GM21447 (cell line): ENCODE measurements around the gene MYO1B.

ENCODE experiments used
- ATAC-seq: cut with Tn5 transposase; IDR thresholded peaks from one replicate; pipeline ENCODE4 v1.9.1; 2021; ENCODE audit not compliant: unreplicated experiment

Gene MYO1B

GRCh38 chr2:191394043-191394442 is 148.8 kb downstream of the MYO1B start:
- ATAC-seq, result no peak

- no peak for ATAC-seq
Observed at GRCh38 chr2:191396794-191397193, 151.6 kb downstream of the MYO1B start.

GRCh38 chr2:191399601-191400000 is 154.4 kb downstream of the MYO1B start:
- no peak for ATAC-seq

GRCh38 chr2:191401287-191401686 is 156.1 kb downstream of the MYO1B start:
- no peak for ATAC-seq

- ATAC-seq, result no peak
Observed at GRCh38 chr2:191402966-191403565, 157.9 kb downstream of the MYO1B start.

- ATAC-seq, result no peak
Observed at GRCh38 chr2:191404568-191404991, 159.4 kb downstream of the MYO1B start.

- ATAC-seq, result no peak
Observed at GRCh38 chr2:191405546-191405945, 160.3 kb downstream of the MYO1B start.

- no peak for ATAC-seq
Observed at GRCh38 chr2:191410646-191411436, 165.6 kb downstream of the MYO1B start.

- no peak for ATAC-seq
Observed at GRCh38 chr2:191411472-191411871, 166.3 kb downstream of the MYO1B start.

- no peak for ATAC-seq
Observed at GRCh38 chr2:191412353-191412752, 167.1 kb downstream of the MYO1B start.

GRCh38 chr2:191415101-191415500 is 169.9 kb downstream of the MYO1B start:
- ATAC-seq, result no peak

GRCh38 chr2:191415858-191416257 is 170.7 kb downstream of the MYO1B start:
- ATAC-seq, result no peak

- no peak for ATAC-seq
Observed at GRCh38 chr2:191417746-191418145, 172.5 kb downstream of the MYO1B start.

- no peak for ATAC-seq
Observed at GRCh38 chr2:191421950-191422349, 176.7 kb downstream of the MYO1B start.

- no peak for ATAC-seq
Observed at GRCh38 chr2:191427031-191427430, 181.8 kb downstream of the MYO1B start.

- no peak for ATAC-seq
Observed at GRCh38 chr2:191428141-191428540, 182.9 kb downstream of the MYO1B start.

GRCh38 chr2:191430476-191430875 is 185.3 kb downstream of the MYO1B start:
- no peak for ATAC-seq

GRCh38 chr2:191432121-191432520 is 186.9 kb downstream of the MYO1B start:
- ATAC-seq, result no peak

- no peak for ATAC-seq
Observed at GRCh38 chr2:191434072-191434471, 188.9 kb downstream of the MYO1B start.

- no peak for ATAC-seq
Observed at GRCh38 chr2:191435141-191435540, 189.9 kb downstream of the MYO1B start.

- ATAC-seq, result no peak
Observed at GRCh38 chr2:191436368-191437055, 191.3 kb downstream of the MYO1B start.

- ATAC-seq, result no peak
Observed at GRCh38 chr2:191439481-191439880, 194.3 kb downstream of the MYO1B start.
